ENCODE measurements around the gene SRD5A1. TPM values are rescaled to one million over a fixed set of nuclear protein-coding genes. Genes with fewer than 3 reads are reported as not detected.
A peak's percentile ranks its signal among the peaks of the same experiment; 100 is the strongest.

SRD5A1 gene
- total RNA-seq, result 35.1 TPM

- ATAC-seq, result peak; percentile 90
Observed at GRCh38 chr5:6632888-6633468, at the start of gene SRD5A1, which contains the start of gene NSUN2. Gene SRD5A1, plus strand, starts transcription at chr5:6633440. Its CDS starts 137 bp downstream, at chr5:6633577. Gene NSUN2, minus strand, starts transcription at chr5:6633044. Its CDS starts 65 bp downstream, at chr5:6632979.

GRCh38 chr5:6584101-6584645 lies 49.1 kb upstream of the SRD5A1 start:
- no peak for DNase-seq (ENCODE audit: low spot score)
- peak; percentile 19 for ATAC-seq

More at GRCh38 chr5:6632888-6633468, at the start of gene SRD5A1, which contains the start of gene NSUN2:
- peak; percentile 95 for DNase-seq (ENCODE audit: low spot score)

- DNase-seq (ENCODE audit: low spot score) (no peak), ATAC-seq (no peak)
Observed at GRCh38 chr5:6584727-6585126, 48.5 kb upstream of the SRD5A1 start.

GRCh38 chr5:6585168-6585567 lies 48.1 kb upstream of the SRD5A1 start:
- DNase-seq (ENCODE audit: low spot score) (no peak), ATAC-seq (peak; percentile 37)

- no peak for DNase-seq (ENCODE audit: low spot score)
- no peak for ATAC-seq
Observed at GRCh38 chr5:6585939-6586646, 47.1 kb upstream of the SRD5A1 start.

- ATAC-seq (no peak), DNase-seq (ENCODE audit: low spot score) (no peak)
Observed at GRCh38 chr5:6586647-6587042, 46.6 kb upstream of the SRD5A1 start.

- no peak for DNase-seq (ENCODE audit: low spot score)
- no peak for ATAC-seq
Observed at GRCh38 chr5:6587171-6587570, 46.1 kb upstream of the SRD5A1 start.

- ATAC-seq (peak; percentile 51), DNase-seq (ENCODE audit: low spot score) (peak; percentile 69)
Observed at GRCh38 chr5:6590581-6590980, 42.7 kb upstream of the SRD5A1 start.

- no peak for ATAC-seq
- no peak for DNase-seq (ENCODE audit: low spot score)
Observed at GRCh38 chr5:6591671-6592288, 41.5 kb upstream of the SRD5A1 start.

- ATAC-seq (peak; percentile 50), DNase-seq (ENCODE audit: low spot score) (peak; percentile 77)
Observed at GRCh38 chr5:6592601-6593000, 40.6 kb upstream of the SRD5A1 start.

GRCh38 chr5:6593148-6594016 lies 39.9 kb upstream of the SRD5A1 start:
- DNase-seq (ENCODE audit: low spot score), result peak; percentile 74
- ATAC-seq, result peak; percentile 11

GRCh38 chr5:6594066-6594465 lies 39.2 kb upstream of the SRD5A1 start:
- ATAC-seq, result peak; percentile 5

GRCh38 chr5:6595405-6595804 lies 37.8 kb upstream of the SRD5A1 start:
- peak; percentile 61 for ATAC-seq
- peak; percentile 89 for DNase-seq (ENCODE audit: low spot score)

More at GRCh38 chr5:6594066-6594465, 39.2 kb upstream of the SRD5A1 start:
- DNase-seq (ENCODE audit: low spot score), result no peak

GRCh38 chr5:6596388-6596787 lies 36.9 kb upstream of the SRD5A1 start:
- peak; percentile 54 for ATAC-seq
- peak; percentile 80 for DNase-seq (ENCODE audit: low spot score)

GRCh38 chr5:6597557-6597956 lies 35.7 kb upstream of the SRD5A1 start:
- DNase-seq (ENCODE audit: low spot score) (no peak), ATAC-seq (no peak)

GRCh38 chr5:6598351-6598900 lies 34.8 kb upstream of the SRD5A1 start:
- ATAC-seq (peak; percentile 25), DNase-seq (ENCODE audit: low spot score) (no peak)

GRCh38 chr5:6599739-6600138 lies 33.5 kb upstream of the SRD5A1 start:
- no peak for ATAC-seq
- no peak for DNase-seq (ENCODE audit: low spot score)

GRCh38 chr5:6601271-6601670 lies 32.0 kb upstream of the SRD5A1 start:
- DNase-seq (ENCODE audit: low spot score) (no peak), ATAC-seq (no peak)

GRCh38 chr5:6601816-6602215 lies 31.4 kb upstream of the SRD5A1 start:
- ATAC-seq, result no peak

GRCh38 chr5:6602441-6602840 lies 30.8 kb upstream of the SRD5A1 start:
- DNase-seq (ENCODE audit: low spot score) (no peak), ATAC-seq (no peak)

More at GRCh38 chr5:6601816-6602215, 31.4 kb upstream of the SRD5A1 start:
- no peak for DNase-seq (ENCODE audit: low spot score)
